ENCODE results near the gene H2BK1. TPM values are rescaled to one million over a fixed set of nuclear protein-coding genes. Genes with fewer than 3 reads are reported as not detected.

H2BK1 gene
- total RNA-seq, 2 experiments from 2014 or later: 0.76 TPM; not detected in 1

GRCh38 chr7:151228024-151228866, 18.0 kb upstream of the H2BK1 start:
- Mint-ChIP-seq H3K9me3 (ENCODE audit: insufficient read depth) (no peaks in the 10 kb centered on the region), H3K4me1 (ENCODE audit: low read depth) (peaks cover 44% of the 10 kb centered on the region), H3K27me3 (ENCODE audit: low read depth) (no peaks in the 10 kb centered on the region), H3K27ac (peak overlapping the region; percentile 97), H3K36me3 (ENCODE audit: low read depth) (peaks cover 26% of the 10 kb centered on the region), H3K4me3 (peak overlapping the region; percentile 99)
- POLR2A ChIA-PET: interaction anchor here (0.6 to 1.5 kb wide), 4 partner anchors 22 to 115 kb away, joined by 3 to 5 read pairs (median 4); partner anchors contain the start of gene NUB1
- CTCF ChIA-PET: interaction anchor here (0.9 to 5.1 kb wide), 6 partner anchors 9 to 124 kb away, joined by 3 to 59 read pairs (median 8); no protein-coding TSS in a partner anchor
- DNase-seq (no peak), ATAC-seq (no peak)

- ATAC-seq: peak; percentile 100
Measured at GRCh38 chr7:151226875-151227782, 16.8 kb upstream of the H2BK1 start, which contains the start of gene ABCF2. Gene ABCF2 (minus strand): TSS chr7:151227205. CDS start chr7:151226458, 747 bp downstream.

GRCh38 chr7:151226560-151226874, 16.2 kb upstream of the H2BK1 start:
- POLR2A ChIA-PET: interaction anchor here (1.0 to 1.6 kb wide), 7 partner anchors 8 to 115 kb away, joined by 3 to 11 read pairs (median 5); partner anchors contain the start of gene NUB1
- Mint-ChIP-seq H3K4me3 (peak overlapping the region; percentile 99), H3K27ac (peak overlapping the region; percentile 97), H3K27me3 (ENCODE audit: low read depth) (no peaks in the 10 kb centered on the region), H3K4me1 (ENCODE audit: low read depth) (peaks cover 37% of the 10 kb centered on the region), H3K9me3 (ENCODE audit: insufficient read depth) (no peaks in the 10 kb centered on the region), H3K36me3 (ENCODE audit: low read depth) (peaks cover 36% of the 10 kb centered on the region)
- CTCF ChIA-PET: interaction anchor here (1.1 to 5.1 kb wide), 7 partner anchors 13 to 209 kb away, joined by 3 to 59 read pairs (median 7); no protein-coding TSS in a partner anchor
- ATAC-seq (no peak), DNase-seq (no peak)

More at GRCh38 chr7:151226875-151227782, 16.8 kb upstream of the H2BK1 start, which contains the start of gene ABCF2:
- Mint-ChIP-seq H3K4me3 (peak within 1 kb of the TSS; percentile 99), H3K9me3 (ENCODE audit: insufficient read depth) (no peaks in the 10 kb centered on the region), H3K27ac (peak within 1 kb of the TSS; percentile 97), H3K4me1 (ENCODE audit: low read depth) (peaks cover 43% of the 10 kb centered on the region), H3K27me3 (ENCODE audit: low read depth) (no peaks in the 10 kb centered on the region), H3K36me3 (ENCODE audit: low read depth) (peaks cover 31% of the 10 kb centered on the region)
- DNase-seq: peak; percentile 99
- CTCF ChIA-PET: interaction anchor here (0.8 to 5.1 kb wide), 9 partner anchors 10 to 209 kb away, joined by 3 to 59 read pairs (median 7); no protein-coding TSS in a partner anchor
- POLR2A ChIA-PET: interaction anchor here (0.8 to 1.6 kb wide), 9 partner anchors 9 to 115 kb away, joined by 3 to 11 read pairs (median 4); partner anchors contain the start of gene NUB1

- Mint-ChIP-seq H3K4me3 (peak overlapping the region; percentile 99), H3K36me3 (ENCODE audit: low read depth) (peaks cover 38% of the 10 kb centered on the region), H3K9me3 (ENCODE audit: insufficient read depth) (no peaks in the 10 kb centered on the region), H3K27me3 (ENCODE audit: low read depth) (no peaks in the 10 kb centered on the region), H3K27ac (peak overlapping the region; percentile 97), H3K4me1 (ENCODE audit: low read depth) (peaks cover 32% of the 10 kb centered on the region)
- ATAC-seq (no peak), DNase-seq (no peak)
- POLR2A ChIA-PET: interaction anchor here (1.0 to 1.6 kb wide), 4 partner anchors 12 to 49 kb away, joined by 3 to 11 read pairs (median 6); no protein-coding TSS in a partner anchor
- CTCF ChIA-PET: interaction anchor here (1.4 to 5.1 kb wide), 3 partner anchors 17 to 208 kb away, joined by 6 to 59 read pairs (median 8); no protein-coding TSS in a partner anchor
Measured at GRCh38 chr7:151225948-151226510, 15.7 kb upstream of the H2BK1 start.

- ATAC-seq (no peak), DNase-seq (no peak)
- H3K36me3 Mint-ChIP-seq (ENCODE audit: low read depth): peaks cover 50% of the 10 kb centered on the region
- no peak overlapping the region for H3K27ac Mint-ChIP-seq
- H3K27me3 Mint-ChIP-seq (ENCODE audit: low read depth): no peaks in the 10 kb centered on the region
- peaks cover 32% of the 10 kb centered on the region for H3K4me1 Mint-ChIP-seq (ENCODE audit: low read depth)
- ChIA-PET POLR2A (interaction anchor here (1.6 kb wide), 1 partner anchor 20 kb away, joined by 5 read pairs; no protein-coding TSS in a partner anchor), CTCF (interaction anchor here (5.1 kb wide), 1 partner anchor 20 kb away, joined by 59 read pairs; no protein-coding TSS in a partner anchor)
- no peak overlapping the region for H3K4me3 Mint-ChIP-seq
- H3K9me3 Mint-ChIP-seq (ENCODE audit: insufficient read depth): no peaks in the 10 kb centered on the region
Measured at GRCh38 chr7:151223728-151224127, 13.4 kb upstream of the H2BK1 start.

- DNase-seq (no peak), ATAC-seq (no peak)
- Mint-ChIP-seq H3K4me3 (no peak overlapping the region), H3K9me3 (ENCODE audit: insufficient read depth) (no peaks in the 10 kb centered on the region), H3K27me3 (ENCODE audit: low read depth) (no peaks in the 10 kb centered on the region), H3K4me1 (ENCODE audit: low read depth) (no peaks in the 10 kb centered on the region), H3K36me3 (ENCODE audit: low read depth) (peaks cover 57% of the 10 kb centered on the region), H3K27ac (no peak overlapping the region)
- POLR2A ChIA-PET: interaction anchor here (0.8 kb wide), 1 partner anchor 9 kb away, joined by 3 read pairs; the partner anchor contains the start of gene ABCF2
- CTCF ChIA-PET: interaction anchor here (1.1 kb wide), 1 partner anchor 26 kb away, joined by 3 read pairs; no protein-coding TSS in a partner anchor
Measured at GRCh38 chr7:151218170-151218569, 7.9 kb upstream of the H2BK1 start.

- H3K9me3 Mint-ChIP-seq (ENCODE audit: insufficient read depth): no peaks in the 10 kb centered on the region
- ChIA-PET POLR2A (no interaction called here), CTCF (no interaction called here)
- no peak overlapping the region for H3K27ac Mint-ChIP-seq
- no peaks in the 10 kb centered on the region for H3K27me3 Mint-ChIP-seq (ENCODE audit: low read depth)
- no peak overlapping the region for H3K4me3 Mint-ChIP-seq
- DNase-seq: no peak
- no peaks in the 10 kb centered on the region for H3K4me1 Mint-ChIP-seq (ENCODE audit: low read depth)
- H3K36me3 Mint-ChIP-seq (ENCODE audit: low read depth): peaks cover 43% of the 10 kb centered on the region
- ATAC-seq: no peak
Measured at GRCh38 chr7:151215396-151215795, 5.1 kb upstream of the H2BK1 start.

- Mint-ChIP-seq H3K9me3 (ENCODE audit: insufficient read depth) (no peaks in the 10 kb centered on the region), H3K27me3 (ENCODE audit: low read depth) (no peaks in the 10 kb centered on the region), H3K27ac (no peak overlapping the region), H3K36me3 (ENCODE audit: low read depth) (peaks cover 38% of the 10 kb centered on the region), H3K4me1 (ENCODE audit: low read depth) (no peaks in the 10 kb centered on the region), H3K4me3 (no peak overlapping the region)
- no peak for ATAC-seq
- DNase-seq: no peak
- CTCF ChIA-PET: interaction anchor here (1.4 kb wide), 1 partner anchor 13 kb away, joined by 3 read pairs; the partner anchor contains the start of gene ABCF2
- POLR2A ChIA-PET: interaction anchor here (2.0 kb wide), 1 partner anchor 13 kb away, joined by 7 read pairs; the partner anchor contains the start of gene ABCF2
Measured at GRCh38 chr7:151213826-151214225, 3.5 kb upstream of the H2BK1 start.

- H3K4me1 Mint-ChIP-seq (ENCODE audit: low read depth): peaks cover 11% of the 10 kb centered on the region
- peaks cover 26% of the 10 kb centered on the region for H3K36me3 Mint-ChIP-seq (ENCODE audit: low read depth)
- ATAC-seq (no peak), DNase-seq (no peak)
- H3K4me3 Mint-ChIP-seq: no peak overlapping the region
- POLR2A ChIA-PET: no interaction called here
- no peaks in the 10 kb centered on the region for H3K27me3 Mint-ChIP-seq (ENCODE audit: low read depth)
- H3K9me3 Mint-ChIP-seq (ENCODE audit: insufficient read depth): no peaks in the 10 kb centered on the region
- H3K27ac Mint-ChIP-seq: no peak overlapping the region
- CTCF ChIA-PET: no interaction called here
Measured at GRCh38 chr7:151212626-151213025, 2.3 kb upstream of the H2BK1 start.

- Mint-ChIP-seq H3K9me3 (ENCODE audit: insufficient read depth) (no peaks in the 10 kb centered on the region), H3K36me3 (ENCODE audit: low read depth) (peaks cover 23% of the 10 kb centered on the region), H3K4me3 (no peak overlapping the region), H3K4me1 (ENCODE audit: low read depth) (peaks cover 24% of the 10 kb centered on the region), H3K27me3 (ENCODE audit: low read depth) (no peaks in the 10 kb centered on the region), H3K27ac (peak overlapping the region; percentile 21)
- POLR2A ChIA-PET: interaction anchor here (1.8 kb wide), 1 partner anchor 21 kb away, joined by 6 read pairs; the partner anchor contains the start of gene CHPF2
- no peak for DNase-seq
- ATAC-seq: no peak
- CTCF ChIA-PET: interaction anchor here (0.8 to 1.7 kb wide), 3 partner anchors 16 to 35 kb away, joined by 3 to 5 read pairs (median 4); partner anchors contain the start of gene ABCF2
Measured at GRCh38 chr7:151211155-151211772, 976 bp upstream of the H2BK1 start.
